HL-60 (cell line): Measurements from ENCODE around the gene SIDT2.

Experiments used
- DNase-seq, 2 experiments: peaks; one replicate each; pipeline ENCODE4 v3.0.0-alpha.2; 2010 to 2020; ENCODE audit warnings: low read depth in 1 of 2, low spot score in 1 of 2
- H3K27ac ChIP-seq: fragments of 250-450 bp; sonication (Bioruptor Pico); replicated peaks from 2 replicates; pipeline ENCODE4 v1.5.1; 2020; ENCODE audit warnings: mild to moderate bottlenecking, moderate library complexity
- H3K27me3 ChIP-seq: fragments of 250-450 bp; sonication (Bioruptor Pico); 2 replicates; pipeline ENCODE4 v1.5.1; 2021; ENCODE audit warnings: mild to moderate bottlenecking, moderate library complexity; ENCODE audit not compliant: insufficient read depth, poor library complexity, severe bottlenecking
- H3K4me3 ChIP-seq: replicated peaks from 2 replicates; pipeline ENCODE4 v1.5.1; 2011; ENCODE audit warnings: mild to moderate bottlenecking, control low read depth, low read length; ENCODE audit not compliant: insufficient read depth
- CTCF ChIP-seq: IDR thresholded peaks from one replicate; pipeline ENCODE4 v1.5.1; 2011; ENCODE audit warnings: low read length, control low read depth, inconsistent platforms; ENCODE audit not compliant: insufficient read depth
- GABPA ChIP-seq: IDR thresholded peaks from 2 replicates; pipeline ENCODE4 v1.6.1; 2012; ENCODE audit warnings: low read depth
- POLR2AphosphoS5 ChIP-seq: IDR thresholded peaks from 2 replicates; pipeline ENCODE4 v1.6.1; 2012; ENCODE audit warnings: low read depth
- REST ChIP-seq: IDR thresholded peaks from 2 replicates; pipeline ENCODE4 v1.6.1; 2012; ENCODE audit warnings: low read depth; ENCODE audit not compliant: insufficient replicate concordance
- SPI1 ChIP-seq: IDR thresholded peaks from 2 replicates; pipeline ENCODE4 v1.6.1; 2012; ENCODE audit warnings: low read depth, mild to moderate bottlenecking, borderline replicate concordance

The SIDT2 gene

DNA sequence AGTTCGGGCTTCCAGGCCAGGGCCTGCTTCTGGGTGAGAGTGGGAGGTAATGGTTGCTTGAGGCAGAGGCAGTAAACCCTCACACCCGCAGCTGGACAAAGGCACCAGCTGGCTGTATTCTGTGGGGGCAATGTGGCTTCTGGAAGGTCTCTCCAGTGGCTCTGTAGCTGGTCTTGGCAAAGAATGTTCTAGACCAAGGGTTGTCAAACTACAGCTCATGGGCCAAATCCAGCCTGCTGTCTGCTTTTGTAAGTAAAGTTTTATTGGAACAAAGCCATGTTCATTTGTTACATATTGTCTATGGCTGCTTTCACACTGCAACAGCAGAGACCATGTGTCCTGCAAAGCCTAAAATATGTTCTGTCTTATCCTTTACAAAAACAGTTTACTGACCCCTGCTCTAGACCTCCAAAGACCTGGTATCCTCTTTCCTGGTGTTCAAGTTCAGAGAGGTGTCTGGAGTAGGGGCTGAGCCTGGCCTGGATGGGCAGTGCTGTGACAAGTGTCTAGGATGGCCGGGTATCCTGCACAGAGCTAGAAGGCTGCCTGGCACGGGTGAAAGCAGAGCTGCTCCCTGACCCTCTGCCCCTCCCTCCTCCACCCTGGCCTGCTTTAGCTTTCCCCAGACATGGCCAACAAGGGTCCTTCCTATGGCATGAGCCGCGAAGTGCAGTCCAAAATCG, 24.0 kb downstream of the SIDT2 start:
- TF ChIP-seq POLR2AphosphoS5 (no peak), SPI1 (no peak), REST (no peak), GABPA (no peak), CTCF (no peak)
- H3K27me3 ChIP-seq, result no peaks in the 10 kb centered on the region
- no peak overlapping the region for H3K27ac ChIP-seq
- no peak overlapping the region for H3K4me3 ChIP-seq
- no peak for DNase-seq

DNA sequence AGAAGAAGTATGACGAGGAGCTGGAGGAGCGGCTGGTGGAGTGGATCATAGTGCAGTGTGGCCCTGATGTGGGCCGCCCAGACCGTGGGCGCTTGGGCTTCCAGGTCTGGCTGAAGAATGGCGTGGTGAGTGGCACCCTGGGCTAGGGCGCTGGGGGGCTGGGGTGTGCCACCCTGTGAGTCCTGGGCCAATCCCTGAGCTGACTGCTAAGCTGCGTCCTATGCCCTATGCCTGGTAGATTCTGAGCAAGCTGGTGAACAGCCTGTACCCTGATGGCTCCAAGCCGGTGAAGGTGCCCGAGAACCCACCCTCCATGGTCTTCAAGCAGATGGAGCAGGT, 24.5 kb downstream of the SIDT2 start:
- DNase-seq, result no peak
- TF ChIP-seq REST (no peak), CTCF (no peak), POLR2AphosphoS5 (no peak), SPI1 (no peak), GABPA (no peak)
- Histone ChIP-seq H3K27ac (no peak overlapping the region), H3K27me3 (no peaks in the 10 kb centered on the region), H3K4me3 (no peak overlapping the region)

GRCh38 chr11:117204283-117205080, 25.9 kb downstream of the SIDT2 start:
- no peak for TF ChIP-seq CTCF
- no peak for TF ChIP-seq GABPA
- no peak for TF ChIP-seq SPI1
- TF ChIP-seq REST, result no peak
- no peak for TF ChIP-seq POLR2AphosphoS5
- DNase-seq, result no peak
- no peak overlapping the region for H3K4me3 ChIP-seq
- H3K27ac ChIP-seq, result no peak overlapping the region
- no peaks in the 10 kb centered on the region for H3K27me3 ChIP-seq
